Spinal cord (tissue), 10 donors: ENCODE results near the gene TIAM1. TPM values are rescaled to one million over a fixed set of nuclear protein-coding genes. Genes with fewer than 3 reads are reported as not detected.
A peak's percentile ranks its signal among the peaks of the same experiment; 100 is the strongest.

Experiments used
- DNase-seq, 6 donors: peaks; one replicate each; pipeline versions ENCODE4 v3.0.0 to v3.0.0-alpha.2; 2013 to 2015; ENCODE audit warnings: low spot score in 6 of 6, low read depth in 4 of 6
- H3K27ac ChIP-seq: one replicate; pipeline ENCODE4 v1.5.1; 2013; ENCODE audit warnings: low read depth, low read length, control low read depth
- H3K27me3 ChIP-seq: one replicate; pipeline ENCODE4 v1.6.1; 2013; ENCODE audit warnings: low read length; ENCODE audit not compliant: control insufficient read depth, insufficient read depth
- H3K36me3 ChIP-seq: one replicate; pipeline ENCODE4 v1.6.1; 2013; ENCODE audit warnings: low read length; ENCODE audit not compliant: control insufficient read depth, insufficient read depth
- H3K4me1 ChIP-seq: one replicate; pipeline ENCODE4 v1.6.1; 2013; ENCODE audit warnings: low read length; ENCODE audit not compliant: control insufficient read depth, insufficient read depth
- H3K4me3 ChIP-seq: one replicate; pipeline ENCODE4 v1.5.1; 2013; ENCODE audit warnings: low read depth, low read length, control low read depth
- H3K9me3 ChIP-seq: one replicate; pipeline ENCODE4 v1.6.1; 2013; ENCODE audit warnings: low read length; ENCODE audit not compliant: control insufficient read depth, insufficient read depth
- WGBS: methylation state at CpG from one replicate; pipeline ENCODE4 v1.1.5; 2013; ENCODE audit warnings: missing lambda C conversion rate; ENCODE audit not compliant: insufficient coverage; 5-methylcytosine and 5-hydroxymethylcytosine counted together
- polyA plus RNA-seq, 2 donors: library from polyadenylated mRNA; unstranded; fragments of 120-200 nt; gene quantifications; one replicate each; pipeline ENCODE4 v1.2.1, GENCODE V29; 2013; ENCODE audit not compliant: insufficient read length in 2 of 2
- total RNA-seq, 2 donors: library from RNA; depleted of rRNA in 1 of 2; stranded (reverse); fragments of 120-200 nt in 1 of 2; fragments of >200 nt in 1 of 2; gene quantifications; one replicate each; pipeline versions ENCODE4 v1.2.3 to v1.2.4, GENCODE V29; 2013 to 2014
- donor health status: healthy.

TIAM1 gene
- total and polyA plus RNA-seq, 4 donors: 33.5 to 41.8 (median 35.4) TPM

DNA sequence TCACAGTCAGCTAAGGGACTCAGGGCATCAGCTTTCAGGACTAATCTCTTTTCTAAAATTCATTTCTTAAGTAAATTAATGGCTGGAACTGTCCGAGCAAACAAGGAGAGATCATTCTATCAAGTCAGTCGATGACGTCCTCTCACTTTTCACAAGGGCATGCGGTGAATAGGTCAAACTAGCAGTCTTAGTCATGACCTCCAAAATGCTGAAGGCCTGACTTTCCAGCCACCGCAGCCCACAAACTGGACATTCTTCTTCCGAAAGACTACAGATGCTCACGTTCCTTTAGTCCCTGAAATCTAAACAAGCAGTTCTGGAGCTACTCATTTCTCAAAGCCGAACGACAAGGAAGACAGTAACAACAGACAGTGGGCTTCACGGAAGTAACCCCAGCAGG, 127.9 kb downstream of the TIAM1 start:
- Histone ChIP-seq H3K4me1 (peaks cover 5% of the 10 kb centered on the region), H3K9me3 (no peaks in the 10 kb centered on the region), H3K36me3 (peaks cover 3% of the 10 kb centered on the region), H3K4me3 (no peak overlapping the region), H3K27me3 (no peaks in the 10 kb centered on the region), H3K27ac (no peak overlapping the region)
- no peak for DNase-seq
- WGBS: 95% methylated on average over 10 of the region's 10 CpGs

DNA sequence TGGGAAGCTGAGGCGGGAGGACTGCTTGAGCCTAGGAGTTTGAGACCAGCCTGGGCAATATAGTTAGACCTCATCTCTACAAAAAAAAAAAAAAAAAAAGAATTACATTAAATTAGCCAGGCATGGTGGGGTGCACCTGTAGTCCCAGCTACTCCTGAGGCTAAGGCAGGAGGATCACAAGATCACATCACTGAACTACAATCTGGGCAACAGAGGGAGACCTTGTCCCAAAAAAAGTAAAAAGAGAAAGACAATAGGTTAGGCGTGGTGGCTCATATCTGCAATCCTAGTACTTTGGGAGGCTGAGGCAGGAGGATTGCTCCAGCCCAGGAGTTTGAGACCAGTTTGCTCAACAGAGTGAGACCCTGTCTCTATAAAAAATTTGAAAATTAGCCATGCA, 130.3 kb downstream of the TIAM1 start:
- H3K4me3 ChIP-seq: no peak overlapping the region
- peaks cover 8% of the 10 kb centered on the region for H3K36me3 ChIP-seq
- DNase-seq: no peak
- no peaks in the 10 kb centered on the region for H3K4me1 ChIP-seq
- no peaks in the 10 kb centered on the region for H3K27me3 ChIP-seq
- no peak overlapping the region for H3K27ac ChIP-seq
- H3K9me3 ChIP-seq: no peaks in the 10 kb centered on the region
- WGBS: 83% methylated on average over 1 of the region's 2 CpGs

GRCh38 chr21:31211836-31212235, 132.2 kb downstream of the TIAM1 start:
- no CpG with 5 or more reads among the region's 2 CpGs for whole genome bisulfite sequencing
- no peak for DNase-seq
- H3K9me3 ChIP-seq: no peaks in the 10 kb centered on the region
- H3K4me3 ChIP-seq: no peak overlapping the region
- H3K27ac ChIP-seq: no peak overlapping the region
- no peaks in the 10 kb centered on the region for H3K4me1 ChIP-seq
- peaks cover 8% of the 10 kb centered on the region for H3K36me3 ChIP-seq
- H3K27me3 ChIP-seq: no peaks in the 10 kb centered on the region

DNA sequence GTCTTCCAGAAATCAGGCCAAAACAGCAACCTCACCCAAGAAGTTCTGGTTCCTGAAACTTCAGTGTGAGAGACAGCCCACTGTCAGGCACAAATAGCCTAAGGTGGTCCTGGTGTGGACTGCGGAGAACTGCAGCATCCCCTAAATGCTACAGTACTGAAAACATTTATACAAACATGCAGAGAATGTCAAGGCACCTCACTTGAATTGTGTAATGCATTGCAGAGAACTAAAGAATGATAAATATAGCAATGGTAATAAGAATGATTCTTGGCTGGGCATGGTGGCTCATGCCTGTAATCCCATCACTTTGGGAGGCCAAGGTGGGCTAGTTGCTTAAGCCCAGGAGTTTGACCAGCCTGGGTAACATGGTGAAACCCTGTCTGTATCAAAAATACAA, 138.6 kb downstream of the TIAM1 start:
- no peaks in the 10 kb centered on the region for H3K9me3 ChIP-seq
- DNase-seq: no peak
- no CpG with 5 or more reads among the region's 1 CpG for whole genome bisulfite sequencing
- no peaks in the 10 kb centered on the region for H3K27me3 ChIP-seq
- H3K4me3 ChIP-seq: no peak overlapping the region
- H3K27ac ChIP-seq: no peak overlapping the region
- peaks cover 5% of the 10 kb centered on the region for H3K36me3 ChIP-seq
- no peaks in the 10 kb centered on the region for H3K4me1 ChIP-seq

DNA sequence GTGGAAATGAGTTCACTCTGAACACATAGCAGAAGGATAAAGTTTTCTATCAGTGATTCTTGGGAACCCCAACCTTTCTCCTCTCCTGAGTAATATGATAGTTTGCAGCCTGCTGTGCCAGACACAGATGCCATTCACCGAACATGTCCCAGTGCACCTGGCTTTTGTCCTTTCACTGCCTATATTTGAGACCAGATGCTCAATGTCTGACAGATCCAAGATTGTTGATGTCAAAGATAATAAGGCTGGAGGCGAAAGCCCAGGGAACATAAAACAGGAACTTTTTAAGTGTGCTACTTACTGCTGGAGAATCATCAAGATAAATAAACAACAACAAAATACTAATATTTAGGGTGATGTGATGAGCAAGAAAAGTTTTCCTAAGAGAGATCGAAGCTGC, 139.3 kb downstream of the TIAM1 start:
- no CpG with 5 or more reads among the region's 3 CpGs for WGBS
- no peaks in the 10 kb centered on the region for H3K27me3 ChIP-seq
- no peaks in the 10 kb centered on the region for H3K4me1 ChIP-seq
- no peak overlapping the region for H3K4me3 ChIP-seq
- H3K36me3 ChIP-seq: peaks cover under 1% of the 10 kb centered on the region
- DNase-seq: no peak
- H3K9me3 ChIP-seq: no peaks in the 10 kb centered on the region
- no peak overlapping the region for H3K27ac ChIP-seq

- Histone ChIP-seq H3K36me3 (no peaks in the 10 kb centered on the region), H3K4me1 (no peaks in the 10 kb centered on the region), H3K9me3 (no peaks in the 10 kb centered on the region), H3K4me3 (no peak overlapping the region), H3K27me3 (no peaks in the 10 kb centered on the region), H3K27ac (no peak overlapping the region)
- no CpG with 5 or more reads among the region's 5 CpGs for WGBS
- peak in 2 of 6 donors; percentile 31 to 50 for DNase-seq
Measured at GRCh38 chr21:31203431-31204054, 140.5 kb downstream of the TIAM1 start.

GRCh38 chr21:31201548-31201947, 142.5 kb downstream of the TIAM1 start:
- no peak overlapping the region for H3K27ac ChIP-seq
- DNase-seq: peak in 1 of 6 donors; percentile 42
- H3K4me1 ChIP-seq: no peaks in the 10 kb centered on the region
- no peaks in the 10 kb centered on the region for H3K27me3 ChIP-seq
- 57% methylated on average over 1 of the region's 3 CpGs for WGBS
- H3K36me3 ChIP-seq: no peaks in the 10 kb centered on the region
- H3K9me3 ChIP-seq: no peaks in the 10 kb centered on the region
- H3K4me3 ChIP-seq: no peak overlapping the region

- DNase-seq: no peak
- no peaks in the 10 kb centered on the region for H3K4me1 ChIP-seq
Measured at GRCh38 chr21:31201144-31201543, 142.9 kb downstream of the TIAM1 start.

DNA sequence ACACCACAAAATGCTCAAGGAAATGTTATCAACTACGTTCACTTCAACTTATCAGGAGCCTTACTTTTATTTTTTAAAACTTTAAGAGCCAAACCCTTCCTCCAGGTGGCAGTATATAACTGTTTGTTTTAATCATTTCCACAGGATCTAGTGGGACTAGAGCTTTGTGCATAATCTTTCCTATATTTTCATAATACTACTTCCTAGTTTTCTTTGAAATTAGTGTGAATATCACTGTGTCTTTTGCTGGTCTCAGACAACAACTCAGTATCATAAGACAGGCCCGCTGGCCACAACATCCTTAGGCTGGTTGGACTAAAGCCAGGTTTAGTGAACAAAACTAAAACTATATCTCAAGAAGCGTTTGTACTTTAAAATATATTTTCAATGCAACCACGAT, 145.5 kb downstream of the TIAM1 start:
- no CpG with 5 or more reads among the region's 4 CpGs for WGBS
- peak in 5 of 6 donors; percentile 38 to 93 (median 59) for DNase-seq
- no peaks in the 10 kb centered on the region for H3K36me3 ChIP-seq
- no peaks in the 10 kb centered on the region for H3K9me3 ChIP-seq
- H3K27me3 ChIP-seq: no peaks in the 10 kb centered on the region
- no peak overlapping the region for H3K27ac ChIP-seq
- no peak overlapping the region for H3K4me3 ChIP-seq
- no peaks in the 10 kb centered on the region for H3K4me1 ChIP-seq

More at GRCh38 chr21:31201144-31201543, 142.9 kb downstream of the TIAM1 start:
- no peaks in the 10 kb centered on the region for H3K36me3 ChIP-seq
- no CpG with 5 or more reads among the region's 2 CpGs for WGBS
- H3K4me3 ChIP-seq: no peak overlapping the region
- H3K27me3 ChIP-seq: no peaks in the 10 kb centered on the region
- no peaks in the 10 kb centered on the region for H3K9me3 ChIP-seq
- H3K27ac ChIP-seq: no peak overlapping the region

DNA sequence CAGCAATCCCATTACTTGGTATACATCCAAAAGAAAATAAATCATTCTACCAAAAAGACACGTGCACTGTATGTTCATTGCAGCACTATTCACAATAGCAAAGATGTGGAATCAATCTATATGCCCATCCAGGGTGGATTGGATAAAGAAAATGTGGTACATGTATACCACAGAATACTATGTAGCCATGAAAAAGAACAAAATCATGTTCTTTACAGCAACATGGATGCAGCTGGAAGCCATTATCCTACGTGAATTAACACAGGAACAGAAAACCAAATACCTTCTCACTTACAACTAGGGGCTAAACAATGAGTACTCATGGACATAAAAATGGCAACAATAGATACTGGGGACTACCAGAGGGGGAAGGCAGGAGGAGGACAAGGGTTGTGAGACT, 147.3 kb downstream of the TIAM1 start:
- no CpG with 5 or more reads among the region's 2 CpGs for WGBS
- H3K4me1 ChIP-seq: no peaks in the 10 kb centered on the region

More for the DNA sequence above, 147.3 kb downstream of the TIAM1 start:
- no peaks in the 10 kb centered on the region for H3K36me3 ChIP-seq
- no peak overlapping the region for H3K4me3 ChIP-seq
- no peaks in the 10 kb centered on the region for H3K9me3 ChIP-seq
- DNase-seq: no peak
- H3K27ac ChIP-seq: no peak overlapping the region
- H3K27me3 ChIP-seq: no peaks in the 10 kb centered on the region
